ENCODE results near the gene LGR5. TPM values are rescaled to one million over a fixed set of nuclear protein-coding genes. Genes with fewer than 3 reads are reported as not detected.

LGR5 gene
- total RNA-seq, 3 donors from 2014 or later, result 1.5 to 6.7 (median 4.4) TPM

DNA sequence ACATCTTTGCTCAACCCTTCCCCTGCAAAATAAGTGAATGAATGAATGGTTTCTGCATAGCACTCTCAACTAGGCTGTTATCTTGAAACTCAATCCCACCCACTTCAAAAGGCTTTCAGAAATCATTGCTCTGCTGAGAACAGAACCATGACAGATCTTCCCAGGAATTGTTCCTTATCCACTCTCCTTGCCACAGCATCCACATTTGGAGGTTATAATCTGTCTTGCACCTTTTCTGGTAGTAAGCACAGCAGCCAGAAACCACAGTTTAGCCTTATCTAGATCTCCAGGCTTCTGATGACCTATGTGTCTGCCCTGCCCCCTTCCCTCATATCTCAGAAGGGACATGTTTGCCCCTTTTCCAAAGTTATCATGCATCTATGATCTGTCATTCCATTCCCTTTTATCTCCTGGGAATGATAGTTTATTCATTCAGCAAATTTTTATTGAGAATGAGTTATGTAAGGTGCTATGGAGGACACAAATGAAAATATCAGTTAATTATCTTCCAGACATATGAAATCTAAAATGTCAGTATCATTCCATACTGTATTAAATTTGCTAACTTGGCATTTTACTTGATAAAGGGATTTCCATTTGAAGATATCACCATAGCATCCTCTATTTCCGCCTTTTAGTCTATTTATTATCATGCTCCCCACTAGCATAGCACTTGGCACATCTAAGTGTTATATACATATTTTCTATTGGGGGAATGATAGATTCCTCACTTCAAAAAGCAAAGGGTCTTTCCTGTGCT, 21.4 kb downstream of the LGR5 start:
- no peaks in the 10 kb centered on the region for H3K36me3 ChIP-seq (ENCODE audit: low read depth)
- TF ChIP-seq, protein P1, sequence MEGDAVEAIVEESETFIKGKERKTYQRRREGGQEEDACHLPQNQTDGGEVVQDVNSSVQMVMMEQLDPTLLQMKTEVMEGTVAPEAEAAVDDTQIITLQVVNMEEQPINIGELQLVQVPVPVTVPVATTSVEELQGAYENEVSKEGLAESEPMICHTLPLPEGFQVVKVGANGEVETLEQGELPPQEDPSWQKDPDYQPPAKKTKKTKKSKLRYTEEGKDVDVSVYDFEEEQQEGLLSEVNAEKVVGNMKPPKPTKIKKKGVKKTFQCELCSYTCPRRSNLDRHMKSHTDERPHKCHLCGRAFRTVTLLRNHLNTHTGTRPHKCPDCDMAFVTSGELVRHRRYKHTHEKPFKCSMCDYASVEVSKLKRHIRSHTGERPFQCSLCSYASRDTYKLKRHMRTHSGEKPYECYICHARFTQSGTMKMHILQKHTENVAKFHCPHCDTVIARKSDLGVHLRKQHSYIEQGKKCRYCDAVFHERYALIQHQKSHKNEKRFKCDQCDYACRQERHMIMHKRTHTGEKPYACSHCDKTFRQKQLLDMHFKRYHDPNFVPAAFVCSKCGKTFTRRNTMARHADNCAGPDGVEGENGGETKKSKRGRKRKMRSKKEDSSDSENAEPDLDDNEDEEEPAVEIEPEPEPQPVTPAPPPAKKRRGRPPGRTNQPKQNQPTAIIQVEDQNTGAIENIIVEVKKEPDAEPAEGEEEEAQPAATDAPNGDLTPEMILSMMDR (IDR thresholded peaks at IDR 0.05), result no peak
- intact Hi-C loops (cut with DNase I, micrococcal nuclease), result no loop called here
- no peaks in the 10 kb centered on the region for H3K9me3 ChIP-seq
- no peak overlapping the region for H3K4me3 ChIP-seq
- no peaks in the 10 kb centered on the region for H3K4me1 ChIP-seq (ENCODE audit: low read depth)
- DNase-seq, result no peak
- ATAC-seq, result no peak

DNA sequence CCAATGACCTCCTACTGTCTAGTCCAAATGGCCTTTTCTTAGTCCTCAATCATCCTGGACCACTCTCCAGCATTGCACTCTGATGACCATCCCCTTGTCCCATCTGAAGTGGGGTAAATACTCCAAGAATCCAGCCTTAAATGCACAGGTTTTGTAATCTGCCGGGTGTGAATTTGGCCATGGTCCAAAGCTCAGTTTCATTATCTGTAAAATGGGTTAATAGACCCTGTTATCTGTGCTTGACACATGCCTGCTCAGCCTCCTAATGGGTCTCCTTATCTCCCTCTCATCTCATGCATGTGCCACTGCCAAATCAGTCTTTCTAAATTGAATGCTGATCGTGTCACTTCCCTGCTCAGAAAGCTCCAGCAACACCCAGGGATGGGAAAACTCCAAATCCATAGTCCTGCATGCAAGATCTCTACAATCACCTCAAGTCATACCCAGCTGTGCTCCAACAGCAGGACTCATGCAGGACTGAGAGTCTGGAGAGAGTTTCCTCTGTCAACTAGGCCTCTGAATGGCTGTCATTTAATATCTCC, 22.3 kb downstream of the LGR5 start:
- Histone ChIP-seq H3K36me3 (ENCODE audit: low read depth) (no peaks in the 10 kb centered on the region), H3K4me1 (ENCODE audit: low read depth) (no peaks in the 10 kb centered on the region), H3K9me3 (no peaks in the 10 kb centered on the region), H3K4me3 (no peak overlapping the region)
- ATAC-seq, result no peak
- TF ChIP-seq, protein P1 (IDR thresholded peaks at IDR 0.05), result no peak
- intact Hi-C loops (cut with DNase I, micrococcal nuclease), result no loop called here
- no peak for DNase-seq

- no peak for ATAC-seq
- TF ChIP-seq, protein P1 (IDR thresholded peaks at IDR 0.05), result no peak
- Histone ChIP-seq H3K4me1 (ENCODE audit: low read depth) (no peaks in the 10 kb centered on the region), H3K9me3 (no peaks in the 10 kb centered on the region), H3K4me3 (no peak overlapping the region), H3K36me3 (ENCODE audit: low read depth) (no peaks in the 10 kb centered on the region)
- intact Hi-C loops (cut with DNase I, micrococcal nuclease), result no loop called here
- no peak for DNase-seq
These were observed 26.2 kb downstream of the LGR5 start for GRCh38 chr12:71465796-71466195.

- intact Hi-C loops (cut with DNase I, micrococcal nuclease), result no loop called here
- TF ChIP-seq, protein P1 (IDR thresholded peaks at IDR 0.05), result no peak
- DNase-seq (no peak), ATAC-seq (peak; percentile 10)
- Histone ChIP-seq H3K4me1 (ENCODE audit: low read depth) (no peaks in the 10 kb centered on the region), H3K4me3 (no peak overlapping the region), H3K36me3 (ENCODE audit: low read depth) (no peaks in the 10 kb centered on the region), H3K9me3 (no peaks in the 10 kb centered on the region)
These were observed 29.7 kb downstream of the LGR5 start for GRCh38 chr12:71469258-71469750.

- no peak for ATAC-seq
- no peaks in the 10 kb centered on the region for H3K4me1 ChIP-seq (ENCODE audit: low read depth)
- intact Hi-C loops (cut with DNase I, micrococcal nuclease), result no loop called here
- DNase-seq, result no peak
- TF ChIP-seq, protein P1 (IDR thresholded peaks at IDR 0.05), result no peak
- no peak overlapping the region for H3K4me3 ChIP-seq
- H3K9me3 ChIP-seq, result no peaks in the 10 kb centered on the region
- no peaks in the 10 kb centered on the region for H3K36me3 ChIP-seq (ENCODE audit: low read depth)
These were observed 32.9 kb downstream of the LGR5 start for GRCh38 chr12:71472441-71472911.
